Measurements from ENCODE around the gene MTCH1.

DNA sequence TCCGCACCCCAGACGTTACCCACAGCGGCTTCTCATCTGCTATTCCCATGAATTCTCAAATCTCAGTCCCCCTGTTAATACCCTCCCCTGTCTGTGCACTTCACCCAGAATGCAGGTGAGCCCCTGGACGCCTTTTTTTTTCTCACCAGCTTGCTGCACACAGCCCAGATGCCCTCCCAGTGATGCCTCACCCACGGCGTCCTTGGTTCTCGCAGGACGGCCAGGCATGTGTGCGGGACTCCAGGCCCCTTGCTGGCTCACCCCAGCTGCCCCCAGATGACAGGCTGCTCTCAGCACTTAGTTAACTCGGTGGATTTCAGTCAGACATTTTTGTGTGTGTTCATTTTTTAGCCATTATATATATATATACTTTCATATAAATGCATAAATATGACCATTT lies 56.8 kb downstream of the MTCH1 start:
- TF ChIP-seq POLR2A (IDR thresholded peaks at IDR 0.05) = no peak
- TF ChIP-seq, protein P1, sequence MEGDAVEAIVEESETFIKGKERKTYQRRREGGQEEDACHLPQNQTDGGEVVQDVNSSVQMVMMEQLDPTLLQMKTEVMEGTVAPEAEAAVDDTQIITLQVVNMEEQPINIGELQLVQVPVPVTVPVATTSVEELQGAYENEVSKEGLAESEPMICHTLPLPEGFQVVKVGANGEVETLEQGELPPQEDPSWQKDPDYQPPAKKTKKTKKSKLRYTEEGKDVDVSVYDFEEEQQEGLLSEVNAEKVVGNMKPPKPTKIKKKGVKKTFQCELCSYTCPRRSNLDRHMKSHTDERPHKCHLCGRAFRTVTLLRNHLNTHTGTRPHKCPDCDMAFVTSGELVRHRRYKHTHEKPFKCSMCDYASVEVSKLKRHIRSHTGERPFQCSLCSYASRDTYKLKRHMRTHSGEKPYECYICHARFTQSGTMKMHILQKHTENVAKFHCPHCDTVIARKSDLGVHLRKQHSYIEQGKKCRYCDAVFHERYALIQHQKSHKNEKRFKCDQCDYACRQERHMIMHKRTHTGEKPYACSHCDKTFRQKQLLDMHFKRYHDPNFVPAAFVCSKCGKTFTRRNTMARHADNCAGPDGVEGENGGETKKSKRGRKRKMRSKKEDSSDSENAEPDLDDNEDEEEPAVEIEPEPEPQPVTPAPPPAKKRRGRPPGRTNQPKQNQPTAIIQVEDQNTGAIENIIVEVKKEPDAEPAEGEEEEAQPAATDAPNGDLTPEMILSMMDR (IDR thresholded peaks at IDR 0.05 in 8 of 11, conservative IDR thresholded peaks at IDR 0.05 in 3 of 11) = no peak
